IPS-15b (cell line): Measurements from ENCODE around the gene PSMG4.

ENCODE experiments used
- H3K27me3 ChIP-seq: one replicate; pipeline ENCODE4 v1.6.1; 2013; ENCODE audit warnings: low read length; ENCODE audit not compliant: control insufficient read depth, insufficient read depth
- H3K36me3 ChIP-seq: one replicate; pipeline ENCODE4 v1.6.1; 2013; ENCODE audit warnings: low read length; ENCODE audit not compliant: control insufficient read depth, insufficient read depth
- H3K4me1 ChIP-seq: one replicate; pipeline ENCODE4 v1.6.1; 2013; ENCODE audit warnings: mild to moderate bottlenecking, low read length; ENCODE audit not compliant: control insufficient read depth, insufficient read depth
- H3K4me3 ChIP-seq: one replicate; pipeline ENCODE4 v1.5.1; 2013; ENCODE audit warnings: low read depth, low read length
- H3K9ac ChIP-seq: one replicate; pipeline ENCODE4 v1.6.1; 2013; ENCODE audit warnings: low read depth, mild to moderate bottlenecking, low read length
- H3K9me3 ChIP-seq: one replicate; pipeline ENCODE4 v1.6.1; 2013; ENCODE audit warnings: mild to moderate bottlenecking, low read length; ENCODE audit not compliant: control insufficient read depth, insufficient read depth

PSMG4 gene

DNA sequence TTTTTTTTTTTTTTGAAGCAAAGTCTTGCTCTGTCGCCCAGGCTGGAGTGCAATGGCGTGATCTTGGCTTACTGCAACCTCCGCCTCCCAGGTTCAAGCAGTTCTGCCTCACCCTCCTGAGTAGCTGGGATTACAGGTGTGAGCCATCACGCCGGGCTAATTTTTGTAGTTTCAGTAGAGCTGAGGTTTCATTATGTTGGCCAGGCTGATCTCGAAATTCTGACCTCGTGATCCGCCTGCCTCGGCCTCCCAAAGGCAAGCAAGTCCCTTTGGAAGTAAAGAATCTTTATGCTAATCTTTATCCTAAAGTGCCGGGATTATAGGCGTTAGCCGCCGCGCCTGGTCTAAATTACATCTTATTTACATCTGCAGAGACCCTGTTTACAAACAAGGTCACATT is 1.5 kb downstream of the PSMG4 start:
- Histone ChIP-seq H3K9ac (no peak overlapping the region), H3K27me3 (peaks cover 7% of the 10 kb centered on the region), H3K4me1 (peaks cover 7% of the 10 kb centered on the region), H3K4me3 (peak overlapping the region; percentile 13), H3K9me3 (no peaks in the 10 kb centered on the region), H3K36me3 (peaks cover 10% of the 10 kb centered on the region)

DNA sequence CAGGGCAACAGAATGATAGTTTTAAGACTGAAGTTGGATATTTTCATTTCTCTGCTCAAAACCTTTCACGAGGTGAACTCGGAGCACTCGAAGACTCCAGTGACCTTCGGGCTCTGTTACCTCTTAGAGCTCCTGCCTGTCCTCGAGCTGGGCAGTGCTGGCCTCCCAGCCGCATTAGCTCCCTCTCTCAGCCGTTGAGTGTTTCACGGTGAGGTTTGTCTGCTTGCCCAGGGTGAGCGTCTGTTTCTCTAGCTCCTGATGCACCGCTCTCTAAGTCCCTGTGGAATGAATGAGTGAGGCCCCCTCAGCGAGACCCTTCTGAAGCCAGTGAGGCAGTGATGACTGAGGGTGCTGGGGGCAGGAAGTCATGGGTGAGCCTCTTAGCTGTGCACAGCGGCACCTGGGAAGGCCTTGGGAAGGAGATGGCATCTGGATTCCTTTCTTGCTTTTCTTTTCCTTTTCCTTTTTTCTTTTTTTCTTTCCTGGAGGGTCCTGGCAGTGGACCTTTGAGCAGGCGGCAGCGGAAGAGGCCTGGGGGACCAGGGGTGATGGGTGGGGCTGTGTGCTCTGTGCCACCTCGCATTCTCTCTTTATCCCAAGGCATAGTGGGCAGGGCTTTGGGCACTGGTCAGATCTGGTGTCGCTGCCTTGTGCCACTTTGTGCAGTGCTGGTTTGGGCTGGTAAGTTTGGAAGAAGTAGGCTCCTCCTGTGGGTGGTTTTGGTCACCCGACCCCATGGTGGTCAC is 2.2 kb downstream of the PSMG4 start:
- H3K9ac ChIP-seq: no peak overlapping the region
- H3K4me3 ChIP-seq: peak overlapping the region; percentile 13
- H3K36me3 ChIP-seq: peaks cover 10% of the 10 kb centered on the region

DNA sequence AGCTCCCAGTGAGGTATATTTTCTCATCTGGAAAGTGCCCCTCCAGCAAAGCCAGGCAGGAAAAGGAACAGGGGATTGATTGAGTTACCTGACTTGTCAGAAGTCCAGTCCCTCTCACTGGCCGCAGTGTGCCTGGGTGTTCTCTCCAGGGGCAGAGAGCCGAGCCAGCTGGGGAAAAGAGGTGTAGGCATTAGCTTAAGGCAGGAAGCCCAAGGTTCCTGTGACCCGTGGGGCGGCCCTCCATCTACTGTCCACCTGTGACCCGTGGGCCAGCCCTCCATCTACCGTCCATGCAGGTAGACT is 2.7 kb downstream of the PSMG4 start:
- Histone ChIP-seq H3K4me1 (peaks cover 7% of the 10 kb centered on the region), H3K9me3 (no peaks in the 10 kb centered on the region), H3K27me3 (peaks cover 7% of the 10 kb centered on the region), H3K9ac (no peak overlapping the region), H3K4me3 (no peak overlapping the region), H3K36me3 (peaks cover 10% of the 10 kb centered on the region)

More for the DNA sequence above, 2.2 kb downstream of the PSMG4 start:
- Histone ChIP-seq H3K4me1 (peaks cover 7% of the 10 kb centered on the region), H3K27me3 (peaks cover 7% of the 10 kb centered on the region), H3K9me3 (no peaks in the 10 kb centered on the region)

DNA sequence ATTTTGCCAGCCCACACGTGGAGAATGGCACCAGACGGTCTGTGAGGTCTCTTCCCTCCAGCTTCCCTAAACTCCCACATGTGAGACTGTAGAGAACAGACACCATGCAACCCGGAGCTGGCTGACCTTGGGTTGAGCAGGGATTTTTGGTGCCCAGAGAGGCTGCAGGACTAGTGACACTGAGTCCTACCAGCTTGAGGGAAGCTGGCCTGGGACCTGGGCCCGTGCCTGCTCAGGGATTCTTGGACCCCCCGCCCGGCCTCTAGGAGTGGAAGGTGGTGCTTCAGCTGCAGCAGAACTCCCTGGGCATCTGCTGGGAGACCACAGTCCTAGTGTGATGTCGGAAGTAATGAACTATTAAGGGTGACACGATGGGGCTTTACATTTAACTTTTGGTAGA is 3.2 kb downstream of the PSMG4 start:
- Histone ChIP-seq H3K9me3 (no peaks in the 10 kb centered on the region), H3K4me3 (no peak overlapping the region), H3K4me1 (peaks cover 7% of the 10 kb centered on the region), H3K27me3 (peaks cover 7% of the 10 kb centered on the region), H3K36me3 (peaks cover 10% of the 10 kb centered on the region), H3K9ac (no peak overlapping the region)

DNA sequence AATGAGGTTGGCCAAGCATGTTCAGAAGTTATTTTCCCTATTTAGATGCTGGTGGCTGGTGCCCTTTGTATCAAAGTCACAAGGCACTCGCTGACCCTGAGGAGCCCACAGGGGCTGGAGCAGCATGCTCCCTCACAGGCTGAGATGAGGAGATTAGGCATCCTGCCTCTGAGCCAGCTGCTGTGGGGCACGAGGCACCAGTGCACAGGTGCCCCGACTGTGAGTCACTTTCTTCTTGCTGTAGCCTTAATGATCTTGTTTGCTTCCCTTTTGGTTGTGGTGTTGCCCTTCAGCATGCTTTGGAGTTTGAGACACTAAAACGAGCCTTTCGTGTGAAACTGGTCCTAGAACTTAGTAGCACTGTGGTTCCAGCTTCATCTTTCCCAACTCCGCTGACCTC is 4.3 kb downstream of the PSMG4 start:
- peaks cover 1% of the 10 kb centered on the region for H3K27me3 ChIP-seq
- peaks cover 11% of the 10 kb centered on the region for H3K36me3 ChIP-seq
- peaks cover 7% of the 10 kb centered on the region for H3K4me1 ChIP-seq
- H3K4me3 ChIP-seq: no peak overlapping the region
- H3K9me3 ChIP-seq: no peaks in the 10 kb centered on the region
- H3K9ac ChIP-seq: no peak overlapping the region

DNA sequence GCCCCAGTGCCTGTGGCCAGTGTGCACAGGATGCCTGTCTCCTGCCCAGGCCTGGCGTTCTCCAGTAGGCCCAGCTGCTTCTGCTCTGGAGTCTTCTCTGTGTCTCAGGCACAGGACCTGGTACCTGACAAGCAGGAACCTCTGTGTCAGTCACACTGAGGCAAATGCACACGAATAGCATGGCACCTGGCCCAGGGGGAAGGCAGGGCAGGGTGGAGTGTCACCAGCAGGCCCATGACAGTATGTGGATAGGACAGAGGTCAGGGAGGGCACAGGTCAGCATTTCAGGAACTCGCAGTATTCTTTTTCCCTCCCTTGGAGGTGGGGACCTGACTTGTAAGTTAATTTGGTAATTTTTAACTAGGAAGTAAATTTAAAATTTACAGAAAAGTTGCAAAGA is 5.6 kb downstream of the PSMG4 start:
- Histone ChIP-seq H3K9ac (no peak overlapping the region), H3K36me3 (peaks cover 17% of the 10 kb centered on the region), H3K9me3 (no peaks in the 10 kb centered on the region), H3K4me1 (peaks cover 7% of the 10 kb centered on the region), H3K4me3 (no peak overlapping the region), H3K27me3 (no peaks in the 10 kb centered on the region)

DNA sequence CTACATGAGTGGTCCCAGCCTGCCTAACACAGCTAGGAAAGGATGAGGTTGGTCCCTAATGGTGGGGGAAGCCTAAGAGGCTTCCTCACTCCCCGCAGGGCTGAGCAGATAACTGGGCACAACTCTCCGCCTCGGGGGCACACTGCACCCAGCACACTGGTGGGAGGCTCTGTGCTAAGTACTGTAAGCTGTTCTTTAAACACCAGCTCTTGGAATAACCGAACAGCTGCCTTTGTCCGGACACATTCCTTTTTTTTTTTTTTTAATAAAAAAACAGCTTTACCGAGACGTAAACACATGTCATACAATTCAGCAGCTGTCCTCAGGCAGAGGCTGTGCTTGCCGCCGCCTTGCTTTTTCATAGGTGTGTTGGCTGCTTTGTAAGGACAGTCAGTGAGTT is 6.9 kb downstream of the PSMG4 start:
- H3K9me3 ChIP-seq: no peaks in the 10 kb centered on the region
- H3K4me3 ChIP-seq: no peak overlapping the region
- H3K9ac ChIP-seq: no peak overlapping the region
- peaks cover 24% of the 10 kb centered on the region for H3K36me3 ChIP-seq
- H3K4me1 ChIP-seq: peaks cover 3% of the 10 kb centered on the region
- H3K27me3 ChIP-seq: no peaks in the 10 kb centered on the region

DNA sequence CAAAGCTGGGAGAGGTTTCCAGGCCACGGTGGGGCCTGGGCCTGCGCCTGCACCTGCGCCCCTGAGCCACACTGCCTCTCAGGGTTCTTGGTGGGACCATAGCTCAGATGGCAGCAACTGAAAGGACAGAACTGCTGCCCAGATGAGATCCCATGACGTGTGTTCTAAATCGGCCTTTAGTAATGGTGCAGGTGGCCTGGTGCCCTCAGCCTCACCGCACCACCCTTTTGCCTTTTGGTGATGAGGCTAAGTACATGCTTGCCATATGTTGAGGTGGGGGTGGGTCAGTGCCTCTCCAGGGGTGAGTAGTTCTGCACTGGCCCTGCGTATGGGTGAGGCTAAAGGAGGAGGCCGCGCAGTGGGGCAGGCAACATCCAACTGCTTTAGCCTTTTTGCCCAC is 7.4 kb downstream of the PSMG4 start:
- H3K4me3 ChIP-seq: no peak overlapping the region
- H3K4me1 ChIP-seq: no peaks in the 10 kb centered on the region
- H3K9ac ChIP-seq: no peak overlapping the region
- no peaks in the 10 kb centered on the region for H3K27me3 ChIP-seq
- H3K36me3 ChIP-seq: peaks cover 25% of the 10 kb centered on the region
- H3K9me3 ChIP-seq: no peaks in the 10 kb centered on the region

DNA sequence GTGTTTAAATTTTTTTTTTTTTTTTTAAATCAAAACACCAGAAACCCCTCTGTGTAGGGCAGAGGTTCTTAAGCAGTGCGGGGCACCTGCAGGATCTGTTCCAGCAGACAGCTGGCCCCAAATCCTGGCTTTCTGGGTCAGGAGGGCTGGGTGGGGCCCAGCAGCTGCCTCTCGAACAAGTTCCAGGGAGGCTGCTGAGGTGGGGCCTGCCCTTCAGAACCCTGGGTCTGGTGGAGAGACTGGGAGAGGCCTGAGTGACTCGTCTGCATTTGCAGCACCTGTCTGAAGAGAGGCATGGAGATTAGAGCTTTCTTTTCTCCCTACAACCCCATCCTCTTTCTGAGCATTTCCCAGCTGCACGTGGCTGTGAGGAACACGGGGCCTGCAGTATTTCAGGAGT is 8.4 kb downstream of the PSMG4 start:
- Histone ChIP-seq H3K27me3 (no peaks in the 10 kb centered on the region), H3K4me3 (no peak overlapping the region), H3K9ac (no peak overlapping the region), H3K9me3 (no peaks in the 10 kb centered on the region), H3K4me1 (no peaks in the 10 kb centered on the region), H3K36me3 (peaks cover 34% of the 10 kb centered on the region)

DNA sequence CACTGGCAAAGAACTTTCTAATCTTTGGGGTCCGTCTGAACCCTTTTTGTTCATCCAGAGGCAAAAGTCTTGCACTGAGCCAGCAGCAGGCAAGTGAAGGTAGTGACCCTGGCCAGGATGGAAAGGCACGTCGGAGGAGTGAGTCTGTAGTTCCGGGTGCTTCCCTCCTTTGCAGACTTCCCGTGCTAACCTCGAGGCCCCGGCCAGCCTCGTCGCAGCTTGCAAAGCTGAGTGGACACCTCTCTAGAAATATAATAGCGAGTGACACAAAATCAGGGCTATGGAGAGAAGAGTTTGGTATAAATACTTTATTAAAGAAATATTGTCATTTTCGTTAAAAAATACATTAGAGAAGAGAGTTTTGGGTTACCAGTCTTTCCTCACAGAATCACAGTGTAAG is 9.9 kb downstream of the PSMG4 start:
- H3K9ac ChIP-seq: no peak overlapping the region
- H3K36me3 ChIP-seq: peaks cover 43% of the 10 kb centered on the region
- no peaks in the 10 kb centered on the region for H3K4me1 ChIP-seq
- H3K9me3 ChIP-seq: no peaks in the 10 kb centered on the region
- no peak overlapping the region for H3K4me3 ChIP-seq
- H3K27me3 ChIP-seq: no peaks in the 10 kb centered on the region

DNA sequence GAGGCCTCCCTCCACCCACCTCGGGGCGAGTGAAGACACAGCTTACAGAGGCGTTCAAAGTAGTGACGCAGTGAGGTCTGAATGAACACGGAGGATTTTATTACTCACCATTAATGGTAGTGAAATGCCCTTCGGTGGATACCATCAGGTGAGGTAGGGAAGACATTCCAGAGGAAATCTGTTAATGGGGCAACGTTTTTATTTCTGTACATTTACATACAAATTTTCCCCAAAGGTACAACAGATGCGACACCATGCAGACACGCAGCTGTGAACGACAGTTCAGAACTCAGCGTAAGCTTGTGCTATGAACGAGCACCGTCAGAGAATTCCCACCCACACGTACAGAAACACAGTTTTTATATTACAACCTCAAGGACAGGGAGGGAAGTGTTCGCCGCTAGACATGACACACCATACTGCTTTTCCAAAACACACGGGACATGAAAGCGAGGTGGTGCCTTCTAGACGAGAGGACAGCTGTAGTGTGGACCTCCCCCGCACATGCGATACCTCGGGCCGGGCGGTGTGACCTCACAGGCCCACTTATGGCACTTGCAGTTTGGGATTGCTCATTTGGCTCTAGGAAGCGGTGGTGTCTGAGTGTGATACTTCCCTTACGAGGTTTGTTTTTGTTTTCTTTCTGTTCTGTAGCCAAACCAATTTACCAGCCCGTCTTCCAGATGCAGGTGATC is 10.7 kb downstream of the PSMG4 start:
- no peak overlapping the region for H3K9ac ChIP-seq
- H3K4me1 ChIP-seq: no peaks in the 10 kb centered on the region
- peaks cover 37% of the 10 kb centered on the region for H3K36me3 ChIP-seq
- H3K9me3 ChIP-seq: no peaks in the 10 kb centered on the region
- H3K4me3 ChIP-seq: no peak overlapping the region
- no peaks in the 10 kb centered on the region for H3K27me3 ChIP-seq

DNA sequence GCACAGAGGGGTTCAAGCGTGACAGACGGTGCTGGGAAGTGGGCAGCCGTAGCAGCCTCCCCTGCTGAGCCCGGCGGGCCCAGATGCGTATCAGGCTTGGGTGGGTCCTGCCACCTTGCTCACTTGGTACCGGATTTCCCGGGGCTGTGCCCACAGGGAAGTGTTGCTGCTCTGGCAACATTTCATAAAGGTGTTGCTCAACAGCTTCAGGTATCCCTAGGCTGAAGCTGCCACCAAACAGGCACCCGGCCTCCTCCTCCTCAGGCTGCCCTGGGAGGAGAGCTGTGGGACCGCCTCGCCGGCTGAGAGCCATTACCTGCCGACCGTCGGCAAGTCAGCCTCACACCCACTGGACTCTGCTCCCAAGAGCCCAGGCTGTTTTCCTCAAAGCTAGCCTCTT is 11.5 kb downstream of the PSMG4 start:
- H3K9me3 ChIP-seq: no peaks in the 10 kb centered on the region
- no peaks in the 10 kb centered on the region for H3K4me1 ChIP-seq
- no peak overlapping the region for H3K9ac ChIP-seq
- H3K36me3 ChIP-seq: peaks cover 37% of the 10 kb centered on the region
- no peaks in the 10 kb centered on the region for H3K27me3 ChIP-seq
- no peak overlapping the region for H3K4me3 ChIP-seq
